ENCODE measurements around the gene PRICKLE2.

The PRICKLE2 gene

DNA sequence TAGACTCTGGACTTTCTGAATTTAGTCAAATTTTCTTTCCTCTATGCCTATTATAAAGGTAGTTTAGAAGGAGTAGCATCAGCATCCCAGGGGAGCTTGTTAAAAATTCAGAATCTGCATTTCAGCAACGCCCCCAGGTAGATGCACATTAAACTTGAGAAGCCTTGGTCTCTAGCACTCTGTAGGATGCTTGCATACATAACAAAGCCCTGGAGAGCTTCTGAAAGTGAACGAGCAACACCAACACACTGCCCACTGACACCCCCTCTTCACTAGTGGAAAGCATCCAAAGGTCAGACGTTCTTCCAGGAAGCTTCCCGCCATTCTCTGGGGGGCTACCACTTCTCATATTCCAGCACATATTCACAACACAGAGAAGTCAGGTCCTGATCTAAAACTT lies 6.5 kb downstream of the PRICKLE2 start:
- no peak for DNase-seq

DNA sequence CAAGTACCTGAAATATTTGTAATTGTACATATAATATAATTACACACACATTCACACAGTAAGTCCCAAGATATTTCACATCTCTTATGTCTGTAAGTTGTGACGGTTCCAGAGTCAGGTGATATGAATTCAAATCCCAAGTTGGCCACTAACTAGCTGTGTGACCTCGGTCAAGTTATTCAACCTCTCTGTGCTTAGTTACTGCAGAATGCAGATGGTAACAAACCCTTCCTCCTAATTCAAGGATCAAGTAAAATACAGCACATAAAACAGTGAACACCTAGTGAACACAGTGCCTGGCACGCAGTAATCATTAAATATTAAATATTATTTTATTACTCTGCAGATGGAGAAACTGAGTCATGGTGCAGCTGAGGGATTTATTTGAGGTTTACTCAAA lies 6.9 kb downstream of the PRICKLE2 start:
- no peak for DNase-seq

DNA sequence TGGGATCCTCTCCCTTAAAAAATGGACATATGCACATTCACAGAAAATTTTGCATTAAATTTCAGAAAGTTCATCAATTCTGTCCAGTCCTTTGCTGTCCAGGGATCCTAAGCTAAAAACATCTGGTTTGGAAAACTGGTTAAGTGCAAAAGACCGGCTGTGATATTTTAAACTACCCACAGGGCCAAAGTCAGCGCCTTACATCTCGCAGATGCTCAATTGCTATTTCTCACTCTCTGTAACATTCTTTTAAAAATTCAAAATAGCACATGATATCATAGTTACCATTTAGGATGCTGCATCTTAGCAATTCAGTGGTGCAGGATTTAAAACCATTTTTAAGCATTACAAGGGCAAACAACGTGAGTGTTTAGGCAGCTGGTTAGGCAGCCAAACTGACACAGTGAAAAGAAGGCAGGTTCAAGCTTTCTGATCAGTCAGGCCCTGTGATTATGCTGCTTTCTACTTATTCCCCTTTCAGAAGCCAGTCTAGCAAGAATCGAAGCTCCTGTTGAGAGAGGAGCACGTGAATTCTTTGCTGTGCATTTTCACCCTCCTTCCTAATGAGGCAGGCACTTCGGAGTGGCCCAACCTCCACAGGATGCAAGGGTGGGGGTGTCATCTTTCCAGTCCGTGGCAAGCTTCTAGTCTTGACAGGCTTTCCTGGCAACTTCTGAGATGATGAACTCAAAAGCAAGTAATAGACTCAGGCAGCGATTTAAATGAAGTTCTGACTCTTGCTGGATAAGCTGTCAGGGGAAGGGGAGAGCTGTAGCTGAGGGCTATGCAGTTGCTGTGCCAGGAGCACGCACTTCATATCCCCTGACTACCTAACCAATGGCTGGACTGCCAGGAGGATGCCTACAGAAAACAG lies 8.8 kb downstream of the PRICKLE2 start:
- DNase-seq, result no peak

DNA sequence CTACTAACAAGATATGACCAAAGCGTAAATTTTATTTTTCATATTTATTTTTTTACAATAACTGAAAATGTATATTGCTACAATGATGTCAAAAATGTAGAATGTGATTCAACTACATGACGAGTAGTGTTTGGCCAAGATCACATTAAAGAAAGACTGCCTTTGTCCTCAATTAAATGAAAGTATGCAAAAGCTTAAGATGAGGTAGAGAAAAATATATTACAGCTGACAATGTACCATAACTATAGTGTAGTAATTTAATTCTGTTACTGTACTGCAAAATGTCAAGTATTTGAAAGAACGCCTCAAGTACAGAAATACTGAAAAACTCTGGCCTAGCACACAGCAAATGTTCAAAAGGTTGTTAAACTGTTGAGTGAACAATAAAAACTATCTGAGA lies 9.7 kb downstream of the PRICKLE2 start:
- no peak for DNase-seq

DNA sequence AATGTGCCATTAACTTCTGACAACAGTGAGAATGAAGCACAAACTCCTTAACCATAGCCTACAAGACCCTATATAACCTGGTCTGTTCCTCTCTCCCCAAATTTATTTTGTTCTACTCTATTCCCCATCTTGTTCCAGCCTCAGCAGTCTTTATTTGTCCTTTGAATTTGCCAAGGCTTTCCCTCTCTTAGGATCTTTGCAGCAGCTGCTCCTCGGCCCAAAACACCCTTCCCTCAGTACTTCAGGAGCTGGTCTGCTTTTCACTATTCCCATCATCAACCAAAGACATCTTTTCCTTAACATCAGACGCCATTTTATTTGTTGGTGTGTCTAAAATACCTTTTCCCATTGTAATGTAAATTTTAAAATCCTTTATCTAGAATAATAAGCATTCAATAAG lies 10.2 kb downstream of the PRICKLE2 start:
- no peak for DNase-seq

DNA sequence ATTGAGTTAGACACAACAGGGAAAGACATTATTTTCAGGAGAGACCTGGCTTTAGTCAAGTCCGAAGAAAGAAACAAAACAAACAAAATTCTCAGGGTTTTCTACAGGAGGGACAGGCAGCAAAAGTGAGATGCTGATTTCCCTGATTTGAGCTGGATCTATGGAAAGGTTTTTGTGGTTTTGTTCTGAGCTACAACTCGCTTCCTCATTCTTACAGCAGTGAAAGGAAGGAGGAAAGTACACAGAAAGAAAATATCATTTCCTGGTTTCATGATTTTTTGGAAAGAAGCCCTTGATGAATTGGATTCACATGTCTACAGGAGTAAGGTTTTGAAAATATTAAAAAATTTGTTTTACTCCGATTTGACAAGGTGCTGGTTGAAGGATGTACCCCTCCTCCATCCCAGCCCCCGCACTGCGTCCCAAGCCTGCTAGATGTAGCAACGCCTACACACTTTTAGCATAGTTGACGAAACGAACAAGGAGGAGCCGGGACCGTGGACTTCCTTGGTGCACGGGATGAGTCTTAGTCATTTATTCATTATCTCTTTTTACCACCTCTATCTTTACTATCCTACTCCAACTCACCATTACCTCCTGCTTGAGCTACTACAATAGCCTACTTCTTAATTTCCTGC lies 10.8 kb downstream of the PRICKLE2 start:
- no peak for DNase-seq

DNA sequence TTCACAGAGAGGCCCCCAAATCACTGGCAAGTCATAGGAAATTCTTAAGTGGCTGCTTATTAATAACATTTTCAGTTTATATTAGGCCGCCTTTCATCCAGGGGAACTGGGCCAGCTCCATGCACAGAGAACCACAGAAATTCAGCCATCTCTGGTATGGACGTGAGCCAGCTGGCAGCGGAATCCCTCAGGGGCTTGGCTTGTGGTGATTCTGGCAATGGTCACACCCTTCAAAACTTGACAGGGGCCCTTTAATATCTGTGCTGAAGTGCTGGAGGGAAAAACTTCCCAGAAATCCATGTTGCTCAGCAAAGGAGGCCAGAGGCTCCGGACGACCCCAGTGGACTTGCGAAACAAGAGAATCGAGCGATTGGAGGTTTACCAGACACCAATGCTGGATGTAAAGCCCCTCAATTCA lies 11.3 kb downstream of the PRICKLE2 start:
- DNase-seq, result no peak

DNA sequence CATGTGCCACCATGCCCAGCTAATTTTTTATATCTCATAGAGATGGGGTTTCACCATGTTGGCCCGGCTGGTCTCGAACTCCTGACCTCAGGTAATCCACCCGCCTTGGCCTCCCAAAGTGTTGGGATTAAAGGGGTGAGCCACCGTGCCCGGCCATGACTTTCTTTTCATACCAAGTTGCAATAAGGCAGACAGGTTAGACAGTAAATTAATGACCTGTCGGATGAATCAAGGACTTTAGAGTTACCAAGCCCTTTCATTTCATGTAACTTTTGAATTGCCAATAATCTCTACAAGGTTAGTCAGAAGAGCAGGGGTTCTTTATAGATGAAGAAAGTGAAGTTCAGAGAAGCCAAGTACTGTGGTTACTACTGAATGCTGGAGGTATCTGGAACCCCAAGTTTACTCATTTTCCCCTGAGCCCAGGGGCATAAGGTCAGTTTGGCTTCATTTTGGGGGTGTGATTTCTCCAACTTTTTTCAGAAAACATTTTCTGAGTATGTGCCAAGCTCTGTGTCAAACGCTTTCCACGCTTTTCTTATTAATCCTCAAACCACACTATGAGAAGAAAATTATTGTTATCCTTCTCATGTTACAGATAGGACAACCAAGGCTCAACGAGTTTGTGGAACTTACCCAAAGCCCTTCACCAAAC lies 11.9 kb downstream of the PRICKLE2 start:
- DNase-seq, result no peak

DNA sequence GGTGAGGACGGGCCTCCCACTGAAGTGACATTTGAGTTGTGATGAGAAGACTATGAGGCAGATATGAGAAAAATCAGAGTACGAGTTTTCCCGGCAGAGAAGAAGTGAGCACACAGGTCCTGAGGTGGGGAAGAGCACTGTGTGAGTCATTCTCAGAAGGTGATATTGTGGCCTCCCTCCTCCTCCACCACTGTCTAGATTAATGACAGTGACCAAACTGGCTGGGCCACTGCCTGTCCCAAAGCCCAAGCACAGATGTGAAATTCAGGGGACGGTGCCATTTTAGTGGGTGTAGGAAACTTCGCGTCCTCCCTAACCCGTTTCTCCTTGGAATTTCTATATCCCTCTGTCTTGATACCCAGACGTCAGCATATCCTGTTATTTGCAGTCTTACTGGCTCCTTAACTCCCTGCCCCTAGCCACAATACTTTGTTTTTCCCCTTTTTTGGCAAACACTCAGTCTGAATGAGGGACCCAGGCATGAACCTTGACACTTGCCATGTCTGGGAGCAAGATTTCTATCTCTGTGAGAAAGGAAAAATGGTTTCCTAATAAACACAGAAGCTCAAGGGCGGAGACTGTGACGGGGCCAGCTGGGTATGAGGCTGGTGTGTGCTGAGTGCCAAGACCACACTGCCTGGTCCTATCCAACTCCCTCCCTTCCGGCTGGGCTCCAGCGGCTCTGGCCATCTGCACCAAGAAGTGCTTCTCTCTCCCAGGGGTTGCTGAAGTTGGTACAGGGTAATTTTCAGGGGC lies 15.2 kb downstream of the PRICKLE2 start:
- no peak for DNase-seq

DNA sequence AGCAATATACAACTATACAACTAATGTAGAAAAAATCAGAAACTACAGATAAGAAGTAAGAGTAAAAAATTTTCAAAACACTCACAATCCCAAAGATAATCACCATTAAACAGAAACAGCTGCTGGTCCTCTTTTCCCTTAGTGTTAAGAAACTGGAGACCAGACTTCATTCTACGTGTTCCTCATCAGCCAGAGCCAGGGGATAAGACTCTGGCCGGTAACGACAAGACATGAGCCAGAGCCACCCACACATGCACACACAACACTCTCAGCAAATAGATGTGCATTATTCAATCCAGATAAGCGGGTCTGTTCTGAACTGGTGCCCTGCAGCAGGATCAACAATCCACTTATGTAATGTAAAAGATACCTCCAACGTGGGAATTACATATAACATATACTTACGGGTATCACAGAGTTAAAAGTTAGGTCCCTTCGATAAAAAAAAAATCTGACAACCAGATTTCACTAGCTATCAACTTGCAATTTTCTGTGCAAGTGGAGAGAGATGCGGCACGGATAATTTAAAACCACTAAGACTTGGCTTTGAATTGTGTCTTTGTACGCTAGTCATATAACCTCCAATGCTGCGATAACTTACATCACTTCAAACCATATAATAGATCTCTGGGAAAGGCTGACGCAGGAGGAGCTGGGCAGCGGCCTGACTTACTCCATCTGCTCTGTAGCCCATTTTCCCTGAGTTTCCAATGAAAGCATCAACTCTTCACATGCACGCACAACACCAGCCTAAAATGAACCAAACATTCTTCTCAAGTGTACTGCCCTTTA lies 17.8 kb downstream of the PRICKLE2 start:
- DNase-seq, result no peak

DNA sequence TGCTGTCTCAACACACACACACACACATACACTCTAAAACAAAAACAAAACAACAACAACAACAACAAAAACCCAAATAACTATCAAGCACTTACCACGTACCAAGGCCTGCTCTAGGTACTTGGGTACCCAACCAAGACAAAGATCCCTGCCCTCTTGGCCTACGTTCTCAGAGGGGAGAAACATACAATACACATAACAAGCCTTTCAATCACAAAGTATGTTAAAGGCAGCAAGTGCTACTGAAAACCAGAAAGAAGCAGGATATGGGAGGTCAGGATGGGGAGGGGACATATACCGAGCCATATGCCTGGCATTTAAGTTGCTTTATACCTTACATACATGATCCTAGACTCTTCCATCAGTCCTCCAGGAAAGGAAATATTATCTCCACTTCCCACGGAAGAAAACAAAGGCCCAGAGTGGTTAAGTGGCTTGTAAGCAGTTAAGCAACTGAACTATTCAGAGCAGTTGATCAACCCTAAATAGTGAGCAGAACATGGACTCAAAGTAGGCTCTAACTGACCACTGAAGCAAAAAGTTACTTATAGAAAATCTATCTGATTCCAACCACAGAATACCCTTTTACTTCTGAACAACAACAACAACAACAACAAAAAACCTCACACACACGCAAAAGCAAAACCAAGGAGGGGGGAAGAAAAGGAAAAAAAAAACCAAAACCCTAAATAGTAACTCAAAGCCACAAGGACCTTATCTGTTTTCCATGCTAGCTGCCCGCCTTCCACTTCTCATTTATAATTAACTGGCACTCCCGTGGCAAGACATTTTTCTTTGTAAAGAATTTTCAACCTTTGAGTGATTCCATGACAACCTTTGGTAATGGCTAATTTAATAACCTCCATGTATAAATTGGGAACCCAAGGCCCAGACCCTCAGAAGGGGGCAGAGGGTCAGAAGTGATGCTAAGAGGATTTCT lies 21.0 kb downstream of the PRICKLE2 start:
- DNase-seq, result no peak

DNA sequence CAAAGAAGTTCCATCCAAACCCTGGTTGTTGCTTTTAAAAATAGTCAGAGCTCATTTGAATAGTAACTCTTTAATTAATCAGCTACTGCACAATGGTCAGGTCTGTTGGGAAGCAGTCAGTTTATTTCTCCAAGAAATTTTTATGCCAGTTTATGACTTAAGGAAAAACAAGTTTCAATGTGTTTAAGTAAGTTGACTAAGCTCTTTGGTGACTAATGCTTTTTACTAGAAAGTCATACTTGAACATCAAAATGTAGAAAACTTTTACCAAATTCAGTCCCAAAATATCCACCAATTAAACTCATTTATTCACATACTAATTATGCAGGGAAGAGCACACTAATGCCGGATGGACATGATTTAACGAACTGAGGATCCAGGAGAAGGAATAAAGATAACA lies 22.1 kb downstream of the PRICKLE2 start:
- no peak for DNase-seq

DNA sequence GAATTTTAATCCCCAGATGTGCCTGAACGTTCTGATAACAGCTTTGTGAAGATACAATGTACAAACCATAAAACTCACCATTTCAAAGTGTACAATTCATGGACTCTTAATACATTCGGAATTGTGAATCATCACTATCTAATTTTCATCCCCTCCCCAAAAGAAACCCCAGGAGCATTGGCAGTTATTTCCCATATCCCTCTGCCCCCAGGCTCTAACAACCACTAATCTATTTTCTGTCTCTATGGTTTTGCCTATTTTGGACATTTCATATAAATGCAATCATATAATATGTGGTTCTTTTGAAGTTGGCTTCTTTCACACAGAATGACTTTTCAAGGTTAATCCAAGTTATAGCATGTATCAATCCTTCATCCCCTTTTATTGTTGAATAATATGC lies 25.3 kb downstream of the PRICKLE2 start:
- no peak for DNase-seq

DNA sequence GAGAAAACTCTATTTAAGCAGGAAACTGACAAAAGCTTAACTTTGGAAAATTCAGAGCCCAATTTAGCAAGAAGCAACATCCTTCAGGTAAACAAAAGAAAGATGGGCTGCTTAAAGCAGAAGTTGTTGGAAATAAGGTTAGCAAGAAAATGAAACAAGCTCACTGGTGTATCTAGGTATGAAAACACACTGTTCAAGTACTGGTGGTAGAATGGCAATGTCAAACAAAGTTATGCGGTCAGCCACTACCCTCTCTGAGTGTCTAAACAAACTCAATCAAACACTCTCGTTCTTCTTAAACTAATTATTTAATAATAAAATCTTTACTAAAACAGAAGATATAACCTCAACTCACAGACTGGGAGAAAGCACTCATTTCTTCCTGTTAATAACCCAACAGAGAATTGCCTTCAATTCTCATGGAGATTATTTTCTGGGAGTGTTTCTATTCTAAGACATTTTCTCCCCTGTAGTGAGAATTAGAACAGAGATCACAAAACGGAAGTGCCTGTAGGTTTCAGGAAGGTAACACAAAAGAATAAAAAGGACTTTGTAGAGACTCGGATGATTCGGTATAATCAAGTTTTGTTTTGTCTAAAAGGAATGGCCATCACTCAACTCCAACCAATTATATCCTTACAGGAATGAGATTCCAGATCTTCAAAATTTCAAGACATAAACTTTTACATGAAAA lies 28.9 kb downstream of the PRICKLE2 start:
- DNase-seq, result no peak

DNA sequence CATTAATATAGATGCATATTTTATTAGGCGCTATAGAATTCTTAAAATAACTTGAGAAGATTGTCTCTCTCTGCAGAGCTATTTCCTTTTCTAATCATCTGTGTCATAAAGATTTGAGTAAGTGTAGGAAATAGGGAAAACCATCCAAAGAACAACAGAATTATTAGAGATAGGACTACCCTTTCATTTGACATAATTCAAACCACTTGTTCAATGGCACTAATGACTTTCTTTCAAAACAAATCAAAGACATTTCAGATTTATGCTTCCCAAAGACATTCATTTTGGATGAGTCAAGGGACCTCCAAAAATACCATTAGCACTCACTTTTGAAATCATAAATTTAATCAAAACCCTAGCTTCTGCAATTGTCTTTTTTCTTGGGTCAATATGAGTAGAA lies 29.5 kb downstream of the PRICKLE2 start:
- no peak for DNase-seq

DNA sequence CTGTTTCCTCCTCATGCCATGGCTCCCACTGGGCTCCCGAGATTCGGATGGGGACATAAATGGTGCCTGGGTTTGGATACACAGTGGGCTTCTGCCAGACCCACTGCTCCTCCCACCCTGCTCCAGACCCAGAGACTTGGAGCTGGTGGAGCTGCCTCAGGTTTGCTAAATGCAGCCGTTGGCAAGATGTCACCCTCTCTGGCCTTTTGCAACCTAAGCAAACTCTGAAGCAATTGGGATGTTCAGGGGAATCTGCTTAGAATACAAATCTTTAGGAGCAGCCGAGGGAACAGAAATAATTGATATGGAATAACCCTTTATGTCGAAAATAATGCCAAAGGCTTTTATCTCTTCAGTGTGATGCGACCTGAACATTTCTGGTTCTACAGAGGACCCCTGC lies 33.4 kb downstream of the PRICKLE2 start:
- no peak for DNase-seq

DNA sequence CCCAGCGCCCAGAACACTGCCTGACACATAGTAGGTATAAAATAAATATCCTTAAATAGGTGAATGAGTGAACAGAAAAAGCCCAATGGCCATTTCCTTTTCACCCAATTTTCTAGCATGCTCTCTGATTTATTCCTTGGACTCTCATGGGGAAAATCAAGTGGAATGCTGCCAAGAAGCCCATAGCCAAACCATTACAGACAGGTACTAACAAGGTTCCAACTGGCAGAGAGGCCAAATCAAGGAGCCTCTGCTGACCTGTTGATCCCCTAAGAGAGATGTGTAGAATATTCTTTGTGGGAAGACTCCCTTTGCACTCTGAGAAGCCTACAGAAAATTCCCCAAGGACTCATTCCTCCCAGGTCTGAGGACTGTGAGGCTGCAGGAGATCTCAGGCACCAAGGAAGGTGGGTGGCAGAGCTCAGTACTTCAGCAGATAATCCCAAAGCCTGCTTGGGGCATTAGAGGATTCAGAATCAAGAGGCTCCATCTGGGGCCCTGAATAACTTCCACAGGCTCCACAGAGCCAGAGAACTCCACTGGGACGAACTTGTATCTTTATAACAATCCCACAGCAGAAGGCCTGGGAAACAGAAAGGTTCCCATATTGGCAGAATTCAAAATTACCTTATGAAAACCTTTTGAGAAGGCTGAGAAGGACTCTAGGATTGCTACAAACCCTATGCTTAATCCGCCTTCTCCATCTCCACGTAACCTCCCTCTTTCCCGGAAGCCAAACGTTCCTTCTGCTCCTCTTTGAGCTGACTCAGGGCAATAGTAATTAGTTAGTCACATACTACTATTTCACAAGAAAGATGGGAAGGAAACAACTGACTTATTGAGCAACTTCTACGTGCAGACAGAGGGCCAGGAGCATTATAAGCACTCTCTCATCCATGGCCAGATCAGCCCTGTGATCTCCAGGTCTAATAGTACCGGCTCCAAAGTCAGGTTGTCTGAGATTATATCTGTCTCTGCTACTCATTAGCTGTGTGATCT lies 34.5 kb downstream of the PRICKLE2 start:
- DNase-seq, result no peak

DNA sequence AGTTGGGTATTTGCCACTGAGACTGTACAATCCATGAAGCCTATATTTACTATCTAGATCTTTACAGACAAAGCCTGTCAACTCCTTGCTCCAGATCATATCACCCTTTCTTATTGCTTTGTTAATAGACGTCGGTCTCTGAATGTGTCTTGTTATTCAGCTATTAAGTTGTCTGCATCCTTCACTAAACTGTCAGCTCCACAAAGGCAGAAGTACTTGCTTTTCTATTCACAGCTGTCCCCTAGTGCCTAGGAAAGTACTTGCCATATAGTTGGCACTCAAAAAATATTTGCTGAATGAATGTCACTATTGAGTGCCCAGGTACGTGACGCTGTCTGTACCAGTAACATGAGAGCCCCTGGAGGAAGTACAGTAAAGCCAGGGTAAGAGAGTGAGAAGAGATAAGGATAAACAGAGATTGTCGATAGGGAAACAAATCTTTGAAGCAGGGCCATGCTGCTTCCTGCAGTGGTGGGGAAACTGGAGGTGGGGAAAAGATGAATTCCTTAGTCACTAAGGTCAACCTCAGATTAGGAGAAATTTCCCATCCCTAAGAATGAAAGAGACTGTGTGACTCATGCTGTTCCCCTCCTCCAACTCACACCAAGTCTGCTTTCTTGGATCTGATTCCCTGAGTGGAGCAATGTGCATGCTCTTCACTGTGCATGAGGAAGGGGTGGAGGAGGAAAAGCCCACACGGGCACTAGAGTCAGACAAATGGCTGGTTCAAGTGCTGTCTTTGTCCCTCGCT lies 36.3 kb downstream of the PRICKLE2 start:
- no peak for DNase-seq
